ENCODE results near the gene ADAD1. TPM values are rescaled to one million over a fixed set of nuclear protein-coding genes. Genes with fewer than 3 reads are reported as not detected.

ADAD1 gene
- total RNA-seq, 2 donors from 2014 or later, result not detected

DNA sequence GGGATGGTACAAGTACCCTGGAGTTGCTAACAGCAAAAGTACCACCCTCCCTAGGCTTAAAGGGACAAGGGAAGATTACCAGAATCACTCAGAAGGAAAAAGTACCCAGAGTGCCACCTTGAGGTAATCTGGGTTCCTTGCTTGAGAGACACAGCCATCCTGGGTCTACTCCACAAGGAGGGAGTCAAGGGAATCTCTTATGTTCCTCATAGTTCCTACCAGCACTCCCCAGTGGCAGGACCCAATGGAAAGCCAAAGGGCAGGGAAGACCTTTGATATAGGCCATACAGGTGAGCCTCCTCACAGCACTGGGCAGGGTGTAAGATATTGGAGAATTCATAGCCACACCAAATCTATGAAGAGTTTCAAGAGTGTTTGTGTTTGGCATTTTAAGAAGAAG is 72.0 kb downstream of the ADAD1 start:
- no peaks in the 10 kb centered on the region for H3K9me3 ChIP-seq
- no peak for DNase-seq
- no peaks in the 10 kb centered on the region for H3K36me3 ChIP-seq (replicated peaks in 1 of 2; ENCODE audit: insufficient read depth in 1 of 2, low read depth in 2 of 2)
- no peak overlapping the region for H3K27ac ChIP-seq
- no peak for ATAC-seq
- TF ChIP-seq POLR2A (IDR thresholded peaks at IDR 0.05) (no peak), CTCF (IDR thresholded peaks at IDR 0.05) (no peak)
- H3K4me1 ChIP-seq, result no peaks in the 10 kb centered on the region
- intact Hi-C loops (cut with DNase I), result no loop called here
- no peak overlapping the region for H3K4me3 ChIP-seq
- H3K27me3 ChIP-seq, result no peaks in the 10 kb centered on the region

- intact Hi-C loops (cut with DNase I), result no loop called here
- H3K27ac ChIP-seq, result no peak overlapping the region
- ATAC-seq (no peak), DNase-seq (no peak)
- H3K9me3 ChIP-seq, result no peaks in the 10 kb centered on the region
- H3K4me3 ChIP-seq, result no peak overlapping the region
- TF ChIP-seq POLR2A (IDR thresholded peaks at IDR 0.05) (no peak), CTCF (IDR thresholded peaks at IDR 0.05) (no peak)
- no peaks in the 10 kb centered on the region for H3K4me1 ChIP-seq
- H3K27me3 ChIP-seq, result no peaks in the 10 kb centered on the region
- 11 to 21% methylated on average over 1 of the region's 1 CpG for WGBS, 2 donors
- H3K36me3 ChIP-seq (replicated peaks in 1 of 2; ENCODE audit: insufficient read depth in 1 of 2, low read depth in 2 of 2), result no peaks in the 10 kb centered on the region
Observed at GRCh38 chr4:122453384-122453995, 74.7 kb downstream of the ADAD1 start.

GRCh38 chr4:122456231-122457116 is 77.7 kb downstream of the ADAD1 start, which contains the start of gene IL2:
TSS of gene IL2 (minus strand) at chr4:122456725. CDS start at chr4:122456440, 285 bp downstream.
- no peaks in the 10 kb centered on the region for H3K9me3 ChIP-seq
- intact Hi-C loops (cut with DNase I), result no loop called here
- no peak for ATAC-seq

DNA sequence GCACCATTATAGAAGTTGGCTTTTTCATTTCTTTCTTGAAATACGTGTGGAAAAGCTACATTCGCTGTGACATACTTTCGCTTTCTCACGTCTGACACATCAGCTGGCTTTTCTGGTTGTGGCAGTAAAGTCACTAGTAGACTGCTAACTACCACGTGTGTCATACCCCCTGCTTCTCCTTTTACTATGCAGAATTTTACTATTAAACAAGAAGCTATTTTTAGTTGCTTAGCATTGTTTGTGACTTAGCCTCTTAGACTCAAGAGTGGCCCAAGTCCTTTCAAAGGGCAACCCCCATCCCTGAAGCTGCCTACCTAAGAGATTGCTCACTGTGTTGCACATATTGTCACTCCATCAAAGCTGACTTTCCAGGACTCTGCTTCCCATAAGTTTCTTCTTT is 79.8 kb downstream of the ADAD1 start:
- TF ChIP-seq POLR2A (IDR thresholded peaks at IDR 0.05), result no peak
- TF ChIP-seq CTCF (IDR thresholded peaks at IDR 0.05), result no peak
- no peak for DNase-seq
- intact Hi-C loops (cut with DNase I), result no loop called here
- Histone ChIP-seq H3K9me3 (no peaks in the 10 kb centered on the region), H3K27me3 (no peaks in the 10 kb centered on the region), H3K4me3 (no peak overlapping the region), H3K27ac (no peak overlapping the region), H3K36me3 (replicated peaks in 1 of 2; ENCODE audit: insufficient read depth in 1 of 2, low read depth in 2 of 2) (no peaks in the 10 kb centered on the region), H3K4me1 (no peaks in the 10 kb centered on the region)
- ATAC-seq, result no peak
- 28 to 41% methylated on average over 5 of the region's 5 CpGs for WGBS, 2 donors

More at GRCh38 chr4:122456231-122457116, 77.7 kb downstream of the ADAD1 start, which contains the start of gene IL2:
- WGBS, 2 donors, result 56 to 69% methylated on average over 2 of the region's 2 CpGs
- Histone ChIP-seq H3K27me3 (no peaks in the 10 kb centered on the region), H3K4me1 (no peaks in the 10 kb centered on the region), H3K4me3 (no peak within 1 kb of the TSS), H3K36me3 (replicated peaks in 1 of 2; ENCODE audit: insufficient read depth in 1 of 2, low read depth in 2 of 2) (no peaks in the 10 kb centered on the region), H3K27ac (no peak within 1 kb of the TSS)
- TF ChIP-seq POLR2A (IDR thresholded peaks at IDR 0.05), result no peak
- no peak for TF ChIP-seq CTCF (IDR thresholded peaks at IDR 0.05)
- no peak for DNase-seq

Data from body of pancreas (tissue), 4 donors.